ENCODE results near the gene NFATC1. TPM values are rescaled to one million over a fixed set of nuclear protein-coding genes. Genes with fewer than 3 reads are reported as not detected.
A peak's percentile ranks its signal among the peaks of the same experiment; 100 is the strongest.

The NFATC1 gene
- total RNA-seq (2014; rRNA removed; shearing (Covaris generic)), result 4.9 and 5.8 TPM in 2 replicates
- 21.9 and 29.5 TPM in 2 replicates for polyA plus RNA-seq (2015; cell fraction: cytosol; rRNA removed)
- polyA plus RNA-seq (2015; cell fraction: nucleus; rRNA removed), result 4.1 and 13.1 TPM in 2 replicates

- peak; percentile 60 for DNase-seq (ENCODE audit: low read depth, low spot score)
- in situ Hi-C loops (cut with HindIII; ENCODE audit: low pct_unique_long_range_greater_than_20kb, low sequenced_read_pairs), result no loop called here
These were observed at the start of gene NFATC1 for GRCh38 chr18:79395761-79396404. NFATC1 (plus strand) TSS chr18:79395930; CDS start chr18:79396225, 295 bp downstream.

GRCh38 chr18:79345981-79346380, 49.7 kb upstream of the NFATC1 start:
- DNase-seq (ENCODE audit: low read depth, low spot score), result no peak
- in situ Hi-C loops (cut with HindIII; ENCODE audit: low pct_unique_long_range_greater_than_20kb, low sequenced_read_pairs), result no loop called here

GRCh38 chr18:79348066-79348465, 47.7 kb upstream of the NFATC1 start:
- no peak for DNase-seq (ENCODE audit: low read depth, low spot score)
- in situ Hi-C loops (cut with HindIII; ENCODE audit: low pct_unique_long_range_greater_than_20kb, low sequenced_read_pairs), result no loop called here

GRCh38 chr18:79352432-79352831, 43.3 kb upstream of the NFATC1 start:
- no peak for DNase-seq (ENCODE audit: low read depth, low spot score)
- in situ Hi-C loops (cut with HindIII; ENCODE audit: low pct_unique_long_range_greater_than_20kb, low sequenced_read_pairs), result no loop called here

GRCh38 chr18:79353267-79353666, 42.5 kb upstream of the NFATC1 start:
- DNase-seq (ENCODE audit: low read depth, low spot score), result peak; percentile 50
- in situ Hi-C loops (cut with HindIII; ENCODE audit: low pct_unique_long_range_greater_than_20kb, low sequenced_read_pairs), result no loop called here

- no peak for DNase-seq (ENCODE audit: low read depth, low spot score)
- in situ Hi-C loops (cut with HindIII; ENCODE audit: low pct_unique_long_range_greater_than_20kb, low sequenced_read_pairs), result no loop called here
These were observed 41.4 kb upstream of the NFATC1 start for GRCh38 chr18:79354350-79354749.

GRCh38 chr18:79355433-79356335, 40.0 kb upstream of the NFATC1 start:
- DNase-seq (ENCODE audit: low read depth, low spot score), result no peak
- in situ Hi-C loops (cut with HindIII; ENCODE audit: low pct_unique_long_range_greater_than_20kb, low sequenced_read_pairs), result no loop called here

- DNase-seq (ENCODE audit: low read depth, low spot score), result no peak
- in situ Hi-C loops (cut with HindIII; ENCODE audit: low pct_unique_long_range_greater_than_20kb, low sequenced_read_pairs), result no loop called here
These were observed 39.3 kb upstream of the NFATC1 start for GRCh38 chr18:79356435-79356834.

GRCh38 chr18:79360933-79361332, 34.8 kb upstream of the NFATC1 start:
- DNase-seq (ENCODE audit: low read depth, low spot score), result no peak
- in situ Hi-C loops (cut with HindIII; ENCODE audit: low pct_unique_long_range_greater_than_20kb, low sequenced_read_pairs), result no loop called here

GRCh38 chr18:79361766-79362522, 33.8 kb upstream of the NFATC1 start:
- in situ Hi-C loops (cut with HindIII; ENCODE audit: low pct_unique_long_range_greater_than_20kb, low sequenced_read_pairs), result no loop called here
- DNase-seq (ENCODE audit: low read depth, low spot score), result no peak

- no peak for DNase-seq (ENCODE audit: low read depth, low spot score)
- in situ Hi-C loops (cut with HindIII; ENCODE audit: low pct_unique_long_range_greater_than_20kb, low sequenced_read_pairs), result no loop called here
These were observed 30.0 kb upstream of the NFATC1 start for GRCh38 chr18:79365701-79366100.

- DNase-seq (ENCODE audit: low read depth, low spot score), result peak; percentile 85
- in situ Hi-C loops (cut with HindIII; ENCODE audit: low pct_unique_long_range_greater_than_20kb, low sequenced_read_pairs), result no loop called here
These were observed 29.3 kb upstream of the NFATC1 start for GRCh38 chr18:79366177-79367094.

GRCh38 chr18:79367480-79367879, 28.2 kb upstream of the NFATC1 start:
- in situ Hi-C loops (cut with HindIII; ENCODE audit: low pct_unique_long_range_greater_than_20kb, low sequenced_read_pairs), result no loop called here
- no peak for DNase-seq (ENCODE audit: low read depth, low spot score)

GRCh38 chr18:79367989-79368388, 27.7 kb upstream of the NFATC1 start:
- in situ Hi-C loops (cut with HindIII; ENCODE audit: low pct_unique_long_range_greater_than_20kb, low sequenced_read_pairs), result no loop called here
- DNase-seq (ENCODE audit: low read depth, low spot score), result no peak

- in situ Hi-C loops (cut with HindIII; ENCODE audit: low pct_unique_long_range_greater_than_20kb, low sequenced_read_pairs), result no loop called here
- DNase-seq (ENCODE audit: low read depth, low spot score), result no peak
These were observed 27.0 kb upstream of the NFATC1 start for GRCh38 chr18:79368681-79369080.

GRCh38 chr18:79371561-79372121, 24.1 kb upstream of the NFATC1 start:
- in situ Hi-C loops (cut with HindIII; ENCODE audit: low pct_unique_long_range_greater_than_20kb, low sequenced_read_pairs), result no loop called here
- DNase-seq (ENCODE audit: low read depth, low spot score), result no peak

GRCh38 chr18:79372461-79372860, 23.3 kb upstream of the NFATC1 start:
- DNase-seq (ENCODE audit: low read depth, low spot score), result no peak
- in situ Hi-C loops (cut with HindIII; ENCODE audit: low pct_unique_long_range_greater_than_20kb, low sequenced_read_pairs), result no loop called here

All from SK-MEL-5 (cell line).